Measurements from ENCODE around the gene HIGD1C.
"Not testable (repeated sequence)": the region's sequence is repeated elsewhere in the genome, so short reads cannot be mapped to it uniquely, and the experiment has no call there.

- TF ChIP-seq, protein P1, sequence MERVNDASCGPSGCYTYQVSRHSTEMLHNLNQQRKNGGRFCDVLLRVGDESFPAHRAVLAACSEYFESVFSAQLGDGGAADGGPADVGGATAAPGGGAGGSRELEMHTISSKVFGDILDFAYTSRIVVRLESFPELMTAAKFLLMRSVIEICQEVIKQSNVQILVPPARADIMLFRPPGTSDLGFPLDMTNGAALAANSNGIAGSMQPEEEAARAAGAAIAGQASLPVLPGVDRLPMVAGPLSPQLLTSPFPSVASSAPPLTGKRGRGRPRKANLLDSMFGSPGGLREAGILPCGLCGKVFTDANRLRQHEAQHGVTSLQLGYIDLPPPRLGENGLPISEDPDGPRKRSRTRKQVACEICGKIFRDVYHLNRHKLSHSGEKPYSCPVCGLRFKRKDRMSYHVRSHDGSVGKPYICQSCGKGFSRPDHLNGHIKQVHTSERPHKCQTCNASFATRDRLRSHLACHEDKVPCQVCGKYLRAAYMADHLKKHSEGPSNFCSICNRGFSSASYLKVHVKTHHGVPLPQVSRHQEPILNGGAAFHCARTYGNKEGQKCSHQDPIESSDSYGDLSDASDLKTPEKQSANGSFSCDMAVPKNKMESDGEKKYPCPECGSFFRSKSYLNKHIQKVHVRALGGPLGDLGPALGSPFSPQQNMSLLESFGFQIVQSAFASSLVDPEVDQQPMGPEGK (CRISPR knock-in tag; IDR thresholded peaks at IDR 0.05; ENCODE audit: borderline replicate concordance), result not testable (repeated sequence)
- not testable (repeated sequence) for TF ChIP-seq ZFP3 (CRISPR knock-in tag; IDR thresholded peaks at IDR 0.05); TOX (CRISPR knock-in tag; IDR thresholded peaks at IDR 0.05; ENCODE audit: borderline replicate concordance); RARB (CRISPR knock-in tag; IDR thresholded peaks at IDR 0.05); ISL1 (CRISPR knock-in tag; IDR thresholded peaks at IDR 0.05); ZC3H10 (CRISPR knock-in tag; IDR thresholded peaks at IDR 0.05); ZNF8 (CRISPR knock-in tag; IDR thresholded peaks at IDR 0.05)
- TF ChIP-seq, protein P2, sequence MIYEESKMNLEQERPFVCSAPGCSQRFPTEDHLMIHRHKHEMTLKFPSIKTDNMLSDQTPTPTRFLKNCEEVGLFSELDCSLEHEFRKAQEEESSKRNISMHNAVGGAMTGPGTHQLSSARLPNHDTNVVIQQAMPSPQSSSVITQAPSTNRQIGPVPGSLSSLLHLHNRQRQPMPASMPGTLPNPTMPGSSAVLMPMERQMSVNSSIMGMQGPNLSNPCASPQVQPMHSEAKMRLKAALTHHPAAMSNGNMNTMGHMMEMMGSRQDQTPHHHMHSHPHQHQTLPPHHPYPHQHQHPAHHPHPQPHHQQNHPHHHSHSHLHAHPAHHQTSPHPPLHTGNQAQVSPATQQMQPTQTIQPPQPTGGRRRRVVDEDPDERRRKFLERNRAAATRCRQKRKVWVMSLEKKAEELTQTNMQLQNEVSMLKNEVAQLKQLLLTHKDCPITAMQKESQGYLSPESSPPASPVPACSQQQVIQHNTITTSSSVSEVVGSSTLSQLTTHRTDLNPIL (CRISPR knock-in tag; IDR thresholded peaks at IDR 0.05; ENCODE audit: low read depth), result not testable (repeated sequence)
Measured at GRCh38 chr12:50926932-50927331, 25.4 kb upstream of the HIGD1C start.
